Measurements from ENCODE around the gene GPAM. TPM values are rescaled to one million over a fixed set of nuclear protein-coding genes. Genes with fewer than 3 reads are reported as not detected.

Gene GPAM
- total RNA-seq, 1 donor from 2014 or later, result 15.4 TPM

DNA sequence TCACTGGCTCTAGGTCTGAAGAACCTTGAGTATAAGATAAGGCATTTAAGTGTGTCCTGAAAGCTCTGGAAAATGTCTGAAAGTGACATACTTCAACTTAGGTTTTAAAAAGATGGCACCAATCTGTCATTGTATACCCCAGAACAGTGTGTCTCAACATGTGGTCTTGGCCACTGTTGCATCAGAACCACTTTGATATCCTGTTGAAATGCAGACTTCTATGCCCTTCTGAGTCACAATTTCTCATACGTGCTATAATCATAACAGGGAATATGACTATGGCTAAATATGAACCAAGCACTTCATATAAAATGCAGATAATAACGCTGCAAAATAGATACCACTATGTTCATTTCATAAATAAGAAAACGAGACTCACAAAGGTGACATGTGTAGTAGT lies 38.0 kb upstream of the GPAM start:
- Histone ChIP-seq H2AFZ (ENCODE audit: low read depth, low read length) (no peak overlapping the region), H4K20me1 (ENCODE audit: insufficient read depth, low read length) (no peaks in the 10 kb centered on the region), H3K79me2 (ENCODE audit: insufficient read depth, low read length) (no peaks in the 10 kb centered on the region), H3K27ac (ENCODE audit: low read depth, low read length) (no peak overlapping the region), H3K36me3 (ENCODE audit: insufficient read depth, low read length) (no peaks in the 10 kb centered on the region), H3K4me3 (ENCODE audit: insufficient read depth, low read depth, low read length) (no peak overlapping the region), H3K4me2 (ENCODE audit: low read length) (no peak overlapping the region), H3K27me3 (ENCODE audit: insufficient read depth, low read length) (no peaks in the 10 kb centered on the region), H3K9me3 (ENCODE audit: insufficient read depth, low read depth, low read length) (peaks cover 4% of the 10 kb centered on the region), H3K9ac (ENCODE audit: low read length) (no peak overlapping the region), H3K4me1 (ENCODE audit: insufficient read depth, low read length) (peaks cover 4% of the 10 kb centered on the region)
- Mint-ChIP-seq H3K27ac (ENCODE audit: unreplicated experiment) (no peak overlapping the region), H3K4me1 (ENCODE audit: low read depth, unreplicated experiment) (peaks cover 4% of the 10 kb centered on the region), H3K36me3 (ENCODE audit: low read depth, unreplicated experiment) (peaks cover 5% of the 10 kb centered on the region), H3K4me3 (ENCODE audit: unreplicated experiment) (no peak overlapping the region), H3K27me3 (ENCODE audit: low read depth, unreplicated experiment) (no peaks in the 10 kb centered on the region), H3K9me3 (ENCODE audit: unreplicated experiment) (peaks cover 5% of the 10 kb centered on the region)
- TF ChIP-seq EZH2 (IDR thresholded peaks at IDR 0.05; ENCODE audit: insufficient read depth, low read length), result no peak
- TF ChIP-seq, protein P1, sequence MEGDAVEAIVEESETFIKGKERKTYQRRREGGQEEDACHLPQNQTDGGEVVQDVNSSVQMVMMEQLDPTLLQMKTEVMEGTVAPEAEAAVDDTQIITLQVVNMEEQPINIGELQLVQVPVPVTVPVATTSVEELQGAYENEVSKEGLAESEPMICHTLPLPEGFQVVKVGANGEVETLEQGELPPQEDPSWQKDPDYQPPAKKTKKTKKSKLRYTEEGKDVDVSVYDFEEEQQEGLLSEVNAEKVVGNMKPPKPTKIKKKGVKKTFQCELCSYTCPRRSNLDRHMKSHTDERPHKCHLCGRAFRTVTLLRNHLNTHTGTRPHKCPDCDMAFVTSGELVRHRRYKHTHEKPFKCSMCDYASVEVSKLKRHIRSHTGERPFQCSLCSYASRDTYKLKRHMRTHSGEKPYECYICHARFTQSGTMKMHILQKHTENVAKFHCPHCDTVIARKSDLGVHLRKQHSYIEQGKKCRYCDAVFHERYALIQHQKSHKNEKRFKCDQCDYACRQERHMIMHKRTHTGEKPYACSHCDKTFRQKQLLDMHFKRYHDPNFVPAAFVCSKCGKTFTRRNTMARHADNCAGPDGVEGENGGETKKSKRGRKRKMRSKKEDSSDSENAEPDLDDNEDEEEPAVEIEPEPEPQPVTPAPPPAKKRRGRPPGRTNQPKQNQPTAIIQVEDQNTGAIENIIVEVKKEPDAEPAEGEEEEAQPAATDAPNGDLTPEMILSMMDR (IDR thresholded peaks at IDR 0.05; ENCODE audit: insufficient read depth, low read depth, low read length), result no peak
- FAIRE-seq (no peak), DNase-seq (ENCODE audit: low read depth) (no peak)

DNA sequence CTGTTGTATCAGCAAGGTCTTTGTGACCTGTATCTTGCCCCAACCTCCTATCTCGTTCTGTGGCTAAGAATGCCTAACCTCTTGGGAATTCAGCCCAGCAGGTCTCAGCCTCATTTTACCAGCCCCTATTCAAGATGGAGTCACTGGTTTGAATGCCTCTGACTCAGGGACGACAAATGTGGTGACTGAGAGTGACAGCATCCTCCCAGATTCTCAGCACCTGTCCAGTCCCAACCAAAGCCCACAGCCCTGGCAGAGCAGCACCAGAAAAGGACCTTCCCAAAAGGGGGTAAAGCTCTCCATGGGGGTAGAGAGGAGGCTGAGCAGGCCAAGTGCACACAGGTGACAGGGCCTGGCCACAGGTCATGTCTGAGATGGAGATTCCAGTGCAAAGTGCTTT lies 35.4 kb upstream of the GPAM start:
- no peak overlapping the region for H3K4me3 ChIP-seq (ENCODE audit: insufficient read depth, low read depth, low read length)
- no peaks in the 10 kb centered on the region for H3K27me3 Mint-ChIP-seq (ENCODE audit: low read depth, unreplicated experiment)

DNA sequence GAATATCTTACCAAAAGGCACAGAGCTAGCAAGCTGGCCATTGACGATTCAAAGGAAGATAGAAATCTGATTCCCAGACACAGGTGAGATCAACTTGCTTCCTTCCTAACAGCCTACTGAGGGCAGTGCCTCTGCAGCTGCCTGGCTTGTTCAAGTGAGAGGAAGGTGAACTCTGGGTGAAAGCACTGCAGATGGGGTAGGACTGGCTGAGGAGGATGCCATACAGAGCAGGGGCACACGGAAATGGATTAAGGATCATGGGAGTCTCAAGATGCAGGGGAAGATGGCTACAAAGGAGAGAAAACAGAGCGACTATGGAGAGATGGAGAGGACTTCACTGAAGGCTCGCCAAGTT lies 34.4 kb upstream of the GPAM start:
- H3K79me2 ChIP-seq (ENCODE audit: insufficient read depth, low read length), result no peaks in the 10 kb centered on the region
- no peaks in the 10 kb centered on the region for H3K27me3 ChIP-seq (ENCODE audit: insufficient read depth, low read length)
- FAIRE-seq (no peak), DNase-seq (ENCODE audit: low read depth) (no peak)
- H3K4me3 Mint-ChIP-seq (ENCODE audit: unreplicated experiment), result no peak overlapping the region
- no peak overlapping the region for H3K27ac ChIP-seq (ENCODE audit: low read depth, low read length)
- H3K9ac ChIP-seq (ENCODE audit: low read length), result no peak overlapping the region
- no peaks in the 10 kb centered on the region for H3K36me3 Mint-ChIP-seq (ENCODE audit: low read depth, unreplicated experiment)
- H3K36me3 ChIP-seq (ENCODE audit: insufficient read depth, low read length), result no peaks in the 10 kb centered on the region
- no peak overlapping the region for H3K4me3 ChIP-seq (ENCODE audit: insufficient read depth, low read depth, low read length)
- H3K27ac Mint-ChIP-seq (ENCODE audit: unreplicated experiment), result no peak overlapping the region
- H3K4me1 Mint-ChIP-seq (ENCODE audit: low read depth, unreplicated experiment), result peaks cover 1% of the 10 kb centered on the region
- no peak overlapping the region for H2AFZ ChIP-seq (ENCODE audit: low read depth, low read length)
- H3K4me2 ChIP-seq (ENCODE audit: low read length), result no peak overlapping the region
- H3K4me1 ChIP-seq (ENCODE audit: insufficient read depth, low read length), result peaks cover 4% of the 10 kb centered on the region
- no peaks in the 10 kb centered on the region for H4K20me1 ChIP-seq (ENCODE audit: insufficient read depth, low read length)
- H3K9me3 Mint-ChIP-seq (ENCODE audit: unreplicated experiment), result no peaks in the 10 kb centered on the region
- H3K27me3 Mint-ChIP-seq (ENCODE audit: low read depth, unreplicated experiment), result no peaks in the 10 kb centered on the region
- no peak for TF ChIP-seq EZH2 (IDR thresholded peaks at IDR 0.05; ENCODE audit: insufficient read depth, low read length)
- TF ChIP-seq, protein P1 (IDR thresholded peaks at IDR 0.05; ENCODE audit: insufficient read depth, low read depth, low read length), result no peak
- no peaks in the 10 kb centered on the region for H3K9me3 ChIP-seq (ENCODE audit: insufficient read depth, low read depth, low read length)

More for the DNA sequence above, 35.4 kb upstream of the GPAM start:
- H3K4me1 ChIP-seq (ENCODE audit: insufficient read depth, low read length), result peaks cover 4% of the 10 kb centered on the region
- H4K20me1 ChIP-seq (ENCODE audit: insufficient read depth, low read length), result no peaks in the 10 kb centered on the region
- no peaks in the 10 kb centered on the region for H3K27me3 ChIP-seq (ENCODE audit: insufficient read depth, low read length)
- no peaks in the 10 kb centered on the region for H3K36me3 ChIP-seq (ENCODE audit: insufficient read depth, low read length)
- H3K9me3 Mint-ChIP-seq (ENCODE audit: unreplicated experiment), result no peaks in the 10 kb centered on the region
- no peaks in the 10 kb centered on the region for H3K36me3 Mint-ChIP-seq (ENCODE audit: low read depth, unreplicated experiment)
- no peaks in the 10 kb centered on the region for H3K79me2 ChIP-seq (ENCODE audit: insufficient read depth, low read length)
- DNase-seq (ENCODE audit: low read depth) (no peak), FAIRE-seq (no peak)
- H2AFZ ChIP-seq (ENCODE audit: low read depth, low read length), result no peak overlapping the region
- no peak overlapping the region for H3K27ac ChIP-seq (ENCODE audit: low read depth, low read length)
- H3K9ac ChIP-seq (ENCODE audit: low read length), result no peak overlapping the region
- TF ChIP-seq, protein P1 (IDR thresholded peaks at IDR 0.05; ENCODE audit: insufficient read depth, low read depth, low read length), result no peak
- TF ChIP-seq EZH2 (IDR thresholded peaks at IDR 0.05; ENCODE audit: insufficient read depth, low read length), result no peak
- H3K4me2 ChIP-seq (ENCODE audit: low read length), result no peak overlapping the region
- H3K9me3 ChIP-seq (ENCODE audit: insufficient read depth, low read depth, low read length), result no peaks in the 10 kb centered on the region
- peaks cover 3% of the 10 kb centered on the region for H3K4me1 Mint-ChIP-seq (ENCODE audit: low read depth, unreplicated experiment)
- no peak overlapping the region for H3K27ac Mint-ChIP-seq (ENCODE audit: unreplicated experiment)
- H3K4me3 Mint-ChIP-seq (ENCODE audit: unreplicated experiment), result no peak overlapping the region

Measured in astrocyte (in vitro differentiated cells and primary cell).